GM18867 (cell line): ENCODE data around the gene BYSL.
A peak's percentile ranks its signal among the peaks of the same experiment; 100 is the strongest.
"Not testable (repeated sequence)": the region's sequence is repeated elsewhere in the genome, so short reads cannot be mapped to it uniquely, and the experiment has no call there.

ENCODE experiments used
- ATAC-seq: cut with Tn5 transposase; IDR thresholded peaks from one replicate; pipeline ENCODE4 v1.9.1; 2021; ENCODE audit warnings: mild to moderate bottlenecking, moderate library complexity; ENCODE audit not compliant: unreplicated experiment

Gene BYSL

DNA sequence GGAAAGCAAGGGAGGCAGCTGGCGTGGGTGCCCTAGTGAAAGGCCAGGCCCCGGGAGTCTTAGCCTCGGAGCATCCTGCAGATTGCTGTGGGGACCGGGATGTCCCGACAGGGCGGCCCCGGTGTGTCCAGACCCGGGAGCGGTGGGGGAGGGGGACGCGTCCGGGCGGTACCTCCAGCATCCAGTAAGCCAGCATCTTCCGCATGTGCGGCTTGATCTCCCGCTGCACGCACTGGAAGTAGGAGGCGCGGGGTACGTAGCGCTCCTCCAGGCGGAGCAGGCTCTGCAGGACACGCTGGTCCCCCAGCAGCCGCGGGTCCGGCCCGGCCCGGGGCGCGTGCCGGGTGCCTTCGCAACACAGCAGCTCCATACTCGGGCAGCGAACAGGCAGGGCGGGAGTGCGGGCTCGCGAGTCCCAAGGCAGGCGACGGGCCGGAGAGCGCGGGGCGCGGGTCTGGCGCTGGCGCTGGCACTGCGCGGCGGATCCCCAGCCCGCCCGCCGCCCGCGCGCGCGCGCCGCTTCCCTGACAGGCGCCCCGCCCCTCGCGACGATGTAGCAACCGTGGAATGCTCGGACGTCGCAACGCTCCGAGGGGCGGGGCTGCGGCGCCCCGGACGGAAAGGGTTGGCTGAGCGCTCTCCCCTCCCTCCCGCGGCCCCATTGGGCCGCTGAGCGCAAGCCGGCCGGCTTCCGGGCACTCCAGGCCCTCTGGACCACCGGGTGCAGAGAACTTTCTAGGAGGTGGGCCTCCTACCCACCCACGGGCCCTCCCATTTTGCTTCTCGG, 20.2 kb downstream of the BYSL start, which contains the start of gene CCND3:
CCND3 (minus strand) TSS at position 529 of the 787 bp plus-strand sequence; CDS start at position 370, 159 bp downstream.
- ATAC-seq, result peak; percentile 89

DNA sequence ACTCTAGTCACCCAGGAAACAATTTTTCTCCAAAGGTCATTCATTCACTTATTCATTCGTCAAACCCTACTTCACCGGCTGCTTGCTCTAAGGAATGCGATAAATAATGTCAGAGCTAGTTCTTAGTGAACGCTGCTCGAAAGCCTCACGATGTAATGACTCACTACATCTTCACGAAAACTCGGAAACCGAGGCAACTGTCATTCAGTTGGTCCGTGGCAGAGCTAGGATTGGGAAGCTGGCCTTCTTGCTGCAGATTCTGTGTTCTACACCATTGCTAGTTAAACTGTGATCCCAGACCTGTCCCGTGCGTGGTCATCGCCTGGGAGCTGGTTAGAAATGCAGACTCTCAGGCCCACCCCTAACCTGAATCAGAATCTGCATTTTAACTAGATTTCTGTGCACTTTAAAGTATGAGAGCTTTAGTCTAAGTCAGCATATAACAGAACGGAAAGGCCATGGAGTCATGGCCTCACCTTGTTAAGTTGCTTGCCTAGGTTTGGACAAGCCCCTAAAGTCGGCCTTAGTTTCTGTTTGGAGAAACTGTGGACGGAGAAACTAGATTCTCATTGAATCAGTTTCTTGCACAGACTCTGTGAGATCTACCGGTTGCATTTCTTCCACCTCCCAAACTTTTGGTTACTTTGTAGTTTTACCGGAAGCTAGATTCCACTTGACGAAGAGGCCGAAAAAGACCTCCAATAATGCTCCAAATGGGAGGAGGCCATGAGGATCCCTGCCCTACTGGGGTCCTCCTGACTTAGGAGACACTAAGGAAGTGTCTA, 21.0 kb downstream of the BYSL start:
- ATAC-seq, result no peak

DNA sequence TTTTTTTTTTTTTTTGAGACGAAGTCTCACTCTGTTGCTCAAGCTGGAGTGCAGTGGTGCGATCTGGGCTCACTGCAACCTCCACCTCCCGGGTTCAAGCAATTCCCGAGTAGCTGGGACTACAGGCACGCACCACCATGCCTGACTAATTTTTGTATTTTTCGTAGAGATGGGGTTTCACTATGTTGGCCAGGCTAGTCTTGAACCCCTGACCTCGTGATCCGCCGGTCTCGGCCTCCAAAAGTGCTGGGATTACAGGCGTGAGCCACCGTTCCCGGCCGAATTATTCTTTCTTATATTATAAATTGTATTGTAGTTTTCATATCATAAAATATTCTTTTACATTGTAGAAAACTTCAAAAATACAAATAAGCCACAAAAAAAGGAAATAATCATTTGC, 21.6 kb downstream of the BYSL start:
- not testable (repeated sequence) for ATAC-seq

GRCh38 chr6:41943456-41943855, 22.2 kb downstream of the BYSL start:
- no peak for ATAC-seq

GRCh38 chr6:41947581-41948220, 26.4 kb downstream of the BYSL start:
- ATAC-seq, result no peak

DNA sequence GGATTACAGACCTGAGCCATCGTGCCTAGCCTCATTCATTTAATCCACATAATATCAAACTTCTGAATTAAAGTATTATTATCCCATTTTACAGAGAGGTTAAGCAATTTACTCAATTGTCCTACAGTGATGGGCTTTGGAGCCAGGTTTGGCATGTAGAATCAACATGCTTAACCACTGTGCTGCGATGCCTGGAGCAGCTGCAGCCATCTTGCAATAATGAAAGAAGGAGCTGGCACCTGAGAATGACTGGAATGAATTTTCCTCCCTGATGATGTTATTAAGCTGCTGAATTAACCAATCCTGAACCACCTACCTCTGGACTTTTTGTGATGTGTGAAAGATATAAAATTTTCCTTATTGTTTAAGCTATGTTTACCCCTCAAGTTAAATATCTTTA, 33.4 kb downstream of the BYSL start:
- no peak for ATAC-seq

DNA sequence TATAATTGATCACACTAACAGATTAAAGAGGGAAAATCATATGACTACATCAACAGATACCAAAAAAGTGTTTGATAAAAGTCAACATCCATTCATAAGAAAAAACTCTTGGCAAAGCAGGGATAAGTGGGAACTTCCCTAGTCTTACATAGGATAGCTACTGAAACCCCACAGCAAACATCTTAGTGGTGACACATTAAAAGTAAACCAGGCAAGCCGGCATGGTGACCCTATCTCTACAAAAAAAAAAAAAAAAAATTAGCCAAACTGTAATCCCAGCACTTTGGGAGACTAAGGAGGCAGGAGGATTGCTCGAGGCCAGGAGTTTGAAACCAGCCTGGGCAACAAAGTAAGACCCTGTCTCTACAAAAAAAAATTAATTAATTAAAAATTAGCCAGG, 34.1 kb downstream of the BYSL start:
- ATAC-seq, result no peak

- ATAC-seq, result no peak
Measured at GRCh38 chr6:41957117-41957516, 35.8 kb downstream of the BYSL start.

DNA sequence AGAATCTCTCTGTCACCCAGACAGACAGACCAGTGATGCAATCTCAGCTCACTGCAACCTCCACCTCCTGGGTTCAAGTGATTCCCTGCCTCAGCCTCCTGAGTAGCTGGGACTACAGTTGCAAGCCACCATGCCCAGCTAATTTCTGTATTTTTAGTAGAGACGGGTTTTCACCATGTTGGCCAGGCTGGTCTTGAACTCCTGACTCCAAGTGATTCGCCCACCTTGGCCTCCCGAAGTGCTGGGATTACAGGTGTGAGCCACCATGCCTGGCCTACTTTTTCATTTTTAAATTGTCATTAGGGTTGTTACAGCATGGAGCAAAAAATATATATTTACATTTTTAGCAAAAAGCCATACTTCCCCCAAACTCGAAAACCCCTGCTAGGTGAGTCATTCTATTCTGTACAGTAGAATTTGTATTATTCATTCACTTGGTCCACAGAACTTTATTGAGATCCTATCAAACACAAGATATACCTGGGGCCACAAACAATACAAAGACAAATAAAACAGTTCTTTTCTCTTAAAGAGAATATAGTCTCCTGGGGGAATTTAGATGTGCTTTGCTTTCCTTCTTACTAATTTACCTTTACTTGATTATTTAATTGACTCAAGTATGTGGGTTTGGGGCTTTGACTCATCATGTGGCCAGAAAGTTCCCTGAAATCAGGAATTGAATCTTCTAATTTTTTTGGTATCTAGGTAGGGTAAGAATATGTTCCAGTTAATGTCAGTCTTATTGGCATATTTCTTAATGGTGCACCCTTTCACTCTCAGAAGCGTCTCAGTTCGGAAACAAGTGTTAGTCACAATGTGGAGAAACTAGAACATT, 36.9 kb downstream of the BYSL start:
- no peak for ATAC-seq

DNA sequence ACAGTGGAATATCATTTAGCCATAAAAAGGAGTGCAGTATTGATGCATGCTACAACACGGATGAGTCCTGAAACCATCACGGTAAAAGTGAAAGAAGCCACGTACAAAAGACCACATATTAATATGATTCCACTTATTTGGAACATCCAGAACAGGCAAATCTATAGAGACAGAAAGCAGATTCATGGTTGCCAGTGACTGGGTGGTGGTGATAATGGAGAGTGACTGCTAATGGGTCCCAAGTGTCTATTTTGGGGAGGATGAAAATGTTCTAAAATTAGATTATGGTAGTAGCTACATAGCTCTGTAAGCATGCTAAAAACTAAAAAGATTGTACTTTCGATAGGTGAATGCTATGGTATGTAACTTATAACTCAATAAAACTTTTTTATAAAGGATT, 38.7 kb downstream of the BYSL start:
- ATAC-seq, result no peak

DNA sequence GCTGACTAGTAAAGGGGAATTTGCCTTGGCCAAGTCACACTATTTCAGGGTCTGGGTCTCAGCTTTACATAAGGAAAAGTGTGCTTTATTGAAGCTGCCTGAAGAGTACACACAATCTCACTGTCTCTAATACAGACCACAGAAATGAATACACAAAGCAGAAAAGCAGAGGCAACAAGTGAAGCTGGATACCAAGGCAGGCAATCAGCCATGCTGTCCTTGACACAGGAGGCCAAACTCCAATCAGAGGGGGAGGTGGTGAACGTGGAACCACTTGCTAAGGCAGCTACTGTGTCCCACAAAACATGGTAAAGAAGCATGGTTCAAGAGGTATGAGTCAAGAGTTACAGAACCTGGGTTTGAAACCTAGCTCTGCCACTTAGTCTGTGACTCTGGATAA, 42.1 kb downstream of the BYSL start:
- ATAC-seq, result no peak

- ATAC-seq, result no peak
Measured at GRCh38 chr6:41964201-41964887, 43.0 kb downstream of the BYSL start.

DNA sequence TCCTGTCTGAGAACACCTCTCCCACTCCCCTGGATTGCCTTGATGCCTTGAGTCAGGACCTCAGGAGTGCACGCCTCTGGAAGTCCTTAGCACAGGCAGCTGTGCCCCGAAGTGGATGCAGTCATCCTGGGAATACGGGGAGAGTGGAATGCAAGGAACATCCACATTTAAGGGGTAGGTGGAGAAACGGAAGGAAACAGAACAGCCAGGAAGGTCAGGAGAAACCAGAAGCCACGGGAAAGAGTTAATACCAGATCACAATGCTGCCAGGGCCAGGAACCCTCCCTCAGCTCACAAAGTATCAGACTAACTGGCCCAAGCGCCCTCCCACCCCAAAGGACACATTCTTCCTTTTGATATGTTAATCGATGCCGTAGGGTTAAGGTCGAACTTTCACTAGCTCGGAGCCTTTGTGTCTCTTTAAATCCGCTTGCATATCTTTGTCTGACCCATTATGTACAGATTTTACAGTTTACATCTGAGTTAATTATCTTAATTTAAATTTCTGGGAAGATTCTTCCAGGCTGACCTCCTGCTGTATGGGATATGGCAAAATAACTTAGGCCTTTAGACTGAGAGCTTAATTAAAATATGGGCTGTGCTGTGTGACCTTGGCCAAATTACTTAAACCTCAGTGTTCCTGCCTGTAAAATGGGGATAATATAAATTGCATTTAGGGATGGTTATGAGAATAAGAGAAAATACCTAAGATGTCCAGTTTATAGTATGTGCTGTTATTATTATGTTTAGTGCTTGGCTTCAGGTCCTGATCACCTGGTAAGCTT, 44.3 kb downstream of the BYSL start:
- no peak for ATAC-seq

DNA sequence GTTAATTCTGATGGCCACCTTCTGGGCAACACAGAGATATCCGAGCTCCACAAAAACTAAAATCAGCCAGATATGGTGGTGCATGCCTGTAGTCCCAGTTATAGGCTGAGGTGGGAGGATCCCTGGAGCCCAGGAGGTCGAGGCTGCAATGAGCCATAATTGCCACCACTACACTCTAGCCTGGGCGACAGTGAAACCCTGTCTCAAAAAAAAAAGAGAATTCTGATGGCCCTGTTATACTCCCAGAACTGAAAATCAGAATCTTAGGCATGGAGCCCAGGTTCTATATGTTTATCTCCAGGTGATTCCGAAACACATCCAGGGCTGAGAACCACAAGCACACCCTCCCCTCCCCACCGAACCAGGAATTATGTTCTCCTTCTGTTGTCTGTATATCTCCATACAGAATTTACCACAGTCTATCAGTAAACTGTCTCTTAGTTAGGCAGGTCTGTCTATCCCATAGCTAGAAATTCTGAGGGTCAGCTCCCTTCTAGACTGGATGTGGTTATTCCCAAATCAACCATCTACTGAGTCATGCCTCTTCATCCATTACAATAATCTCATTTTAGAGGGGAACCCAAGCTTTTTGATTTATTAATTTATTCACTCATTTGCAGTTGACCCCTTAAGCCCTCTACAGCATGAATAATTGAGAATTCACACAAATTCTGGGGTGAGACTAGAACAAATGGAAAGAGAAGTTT, 45.1 kb downstream of the BYSL start:
- ATAC-seq, result no peak

DNA sequence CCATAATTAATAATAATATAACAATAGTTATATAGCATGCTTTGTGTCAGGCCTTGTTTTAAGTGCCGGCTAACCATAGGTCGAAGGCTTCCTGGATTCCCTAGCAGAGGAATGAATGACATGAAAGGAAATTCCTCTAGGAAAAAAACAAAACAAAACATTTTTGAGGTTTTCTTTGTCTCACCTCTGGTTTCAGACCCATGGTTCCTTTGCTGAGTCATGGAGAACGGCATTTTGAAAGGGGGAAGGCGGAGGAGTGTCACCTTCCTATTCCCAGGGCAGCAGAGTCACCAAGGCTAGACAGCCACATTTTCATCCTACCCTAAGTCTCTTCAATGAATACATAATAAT, 45.6 kb downstream of the BYSL start:
- ATAC-seq, result no peak

DNA sequence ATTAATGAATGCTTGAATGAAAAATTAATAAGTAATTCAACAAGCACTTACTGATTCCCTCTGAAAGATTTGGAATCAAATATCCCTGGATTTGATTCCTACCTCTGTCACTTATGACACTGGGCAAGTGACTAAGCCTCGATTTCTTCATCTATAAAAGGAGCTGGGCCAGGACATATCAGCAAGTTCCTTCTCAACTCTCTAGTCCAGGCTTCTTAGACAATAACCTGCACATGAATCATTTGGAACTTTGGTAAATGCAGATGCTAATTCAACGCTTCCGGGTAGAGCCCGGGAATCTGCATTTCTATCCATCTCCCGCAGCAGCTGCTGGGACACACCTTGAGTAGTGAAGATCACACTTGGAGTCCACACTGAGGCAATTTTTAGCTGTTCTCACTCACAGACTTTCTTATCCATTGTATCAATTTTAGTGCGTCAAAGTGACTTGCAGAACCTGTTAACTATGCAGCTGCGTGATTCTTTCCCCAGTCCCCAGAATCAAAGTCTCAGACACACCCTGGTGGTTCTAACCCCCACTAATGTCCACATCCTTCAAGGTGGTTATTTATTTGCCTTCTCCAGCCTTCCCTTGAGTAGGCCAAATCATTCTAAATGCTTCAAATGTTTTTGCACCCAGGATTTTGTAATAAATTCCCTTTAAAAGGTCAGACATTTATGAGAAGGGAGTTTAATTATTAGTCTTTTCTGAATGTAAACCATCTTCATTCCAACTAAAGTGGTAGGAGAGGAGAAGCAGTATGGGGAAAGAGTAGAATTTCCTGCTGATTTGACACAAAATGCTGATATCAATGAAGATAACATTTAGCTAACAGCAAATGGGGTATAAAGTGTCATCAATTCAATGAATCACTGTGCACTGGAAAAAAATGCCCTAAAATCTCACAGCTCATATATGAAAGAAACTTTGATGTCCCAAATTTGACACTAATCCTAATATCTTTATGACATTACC, 46.3 kb downstream of the BYSL start:
- no peak for ATAC-seq

- ATAC-seq, result no peak
Measured at GRCh38 chr6:41970436-41970846, 49.1 kb downstream of the BYSL start.

- no peak for ATAC-seq
Measured at GRCh38 chr6:41972826-41973225, 51.5 kb downstream of the BYSL start.
